Subcutaneous adipose tissue (tissue), 4 donors: ENCODE measurements around the gene POLR1H. TPM values are rescaled to one million over a fixed set of nuclear protein-coding genes. Genes with fewer than 3 reads are reported as not detected.

ENCODE experiments used
- CTCF ChIP-seq: fragments of 450-650 bp; IDR thresholded peaks from one replicate; pipeline ENCODE4 v1.5.1; 2016; ENCODE audit warnings: low read depth, mild to moderate bottlenecking, control low read depth, antibody characterized with exemption, moderate library complexity
- small RNA-seq: library from RNA; depleted of rRNA; stranded (forward); fragments of <200 nt; gene quantifications from one replicate; pipeline ENCODE3, GENCODE V24; 2016
- total RNA-seq, 4 donors: library from RNA; depleted of rRNA; stranded (reverse); fragments of >200 nt; gene quantifications; one replicate each; pipeline ENCODE4 v1.1.0, GENCODE V29; 2016

Gene POLR1H
- total RNA-seq, 4 donors from 2014 or later = 12.8 to 23.8 (median 20.0) TPM

- TF ChIP-seq CTCF = no peak
Measured at GRCh38 chr6:30104661-30105060, 43.6 kb downstream of the POLR1H start.

DNA sequence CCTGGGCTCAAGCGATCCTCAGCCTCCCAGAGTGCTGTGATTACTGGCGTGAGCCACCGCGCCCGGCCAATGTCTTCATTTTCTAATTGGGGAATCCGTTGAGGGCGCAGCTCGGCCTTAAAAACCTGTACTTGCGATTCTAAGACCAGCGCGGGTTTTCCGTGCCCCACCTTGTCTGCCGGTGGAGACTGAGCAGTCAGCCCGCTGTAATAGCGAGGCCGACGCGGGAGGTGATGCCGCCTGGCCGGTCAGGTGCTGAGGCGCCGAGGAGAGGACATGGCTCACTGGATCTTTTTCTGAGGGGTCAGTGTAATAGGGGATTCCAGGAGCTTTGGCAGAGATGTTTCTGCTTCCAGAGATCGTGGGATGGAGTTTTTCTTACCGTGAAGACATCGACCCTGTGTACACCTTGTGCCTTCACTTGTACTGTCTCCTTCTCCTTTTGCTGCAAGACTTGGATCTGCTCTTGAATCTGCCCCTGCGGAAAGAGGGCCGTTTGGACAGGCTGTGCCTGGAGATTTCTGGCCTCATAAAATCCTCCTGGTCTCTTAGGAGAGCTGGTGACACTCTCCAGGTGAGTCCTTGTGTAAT is 50.3 kb downstream of the POLR1H start:
- TF ChIP-seq CTCF = no peak

GRCh38 chr6:30112402-30112994 is 51.4 kb downstream of the POLR1H start:
- no peak for TF ChIP-seq CTCF

DNA sequence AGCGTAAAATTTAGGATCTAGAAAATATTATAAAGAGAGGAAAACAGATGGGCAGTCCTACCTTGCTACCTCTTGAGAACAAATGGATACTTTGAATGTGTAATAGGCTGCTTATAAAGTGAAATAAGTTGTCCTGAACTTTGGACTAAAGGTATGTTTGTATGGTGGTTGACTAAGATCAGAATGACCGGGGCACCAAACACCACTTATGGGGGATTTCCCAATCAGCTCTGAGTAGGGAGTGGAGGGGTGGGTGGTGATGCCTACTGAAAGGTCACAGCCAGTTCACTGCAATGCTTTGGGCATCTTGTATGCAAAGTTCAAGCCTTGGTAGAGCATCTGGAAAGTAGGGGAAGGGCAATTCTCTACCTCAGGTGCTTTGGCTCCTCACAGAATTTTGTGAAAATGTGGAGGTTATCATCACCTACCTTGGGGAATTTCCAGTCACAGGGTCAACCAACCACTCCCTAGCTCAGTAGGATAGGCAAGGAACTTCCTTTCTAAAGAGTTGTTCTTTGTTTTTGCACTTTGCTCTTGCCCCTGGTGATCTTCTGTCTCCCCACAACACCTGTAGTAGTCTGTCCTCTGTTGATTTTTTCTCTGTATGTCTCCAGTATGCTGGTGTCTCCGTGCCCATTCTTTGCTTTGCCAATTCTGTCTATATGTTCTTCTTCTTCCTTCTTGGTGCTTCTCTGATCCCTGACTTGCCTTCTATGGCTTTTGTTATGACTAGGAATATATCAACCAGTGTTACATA is 52.1 kb downstream of the POLR1H start, which contains the start of gene TRIM31:
TSS of gene TRIM31 (minus strand) at position 88 of the 757 bp plus-strand sequence. CDS start 285 bp downstream, outside the sequence.
- TF ChIP-seq CTCF = no peak

GRCh38 chr6:30113841-30114240 is 52.8 kb downstream of the POLR1H start:
- TF ChIP-seq CTCF = no peak

Small RNA genes lying within 50 kb of the gene (small RNA-seq; reads per million reads assigned to genes)
- gene RF02218 (not detected), gene RF02219 (not detected), gene RF02220 (not detected)

Other genes with a start within 250 kb of the POLR1H start
- not detected for gene HLA-G, start 233.4 kb upstream of the POLR1H start, total RNA-seq
- 1,000 to 10,000 TPM in 1 of 4 donors, 100 to 1,000 TPM in 3; 194 to 1,522 (median 473) TPM for gene HLA-A, start 118.7 kb upstream of the POLR1H start, total RNA-seq
- gene PPP1R11, start 5.9 kb downstream of the POLR1H start, total RNA-seq = 10 to 100 TPM; 27.1 to 45.5 (median 33.0) TPM
- gene RNF39, start 14.5 kb downstream of the POLR1H start, total RNA-seq = not detected
- gene TRIM31, start 51.8 kb downstream of the POLR1H start, total RNA-seq = not detected
- gene TRIM40, start 74.9 kb downstream of the POLR1H start, total RNA-seq = not detected
- gene TRIM10, start 99.9 kb downstream of the POLR1H start, total RNA-seq = not detected
- not detected for gene TRIM15, start 102.3 kb downstream of the POLR1H start, total RNA-seq
- gene TRIM26, start 152.1 kb downstream of the POLR1H start, total RNA-seq = 10 to 100 TPM; 24.3 to 32.6 (median 28.5) TPM